ENCODE results near the gene METTL9.
A peak's percentile ranks its signal among the peaks of the same experiment; 100 is the strongest.
"Not testable (repeated sequence)": the region's sequence is repeated elsewhere in the genome, so short reads cannot be mapped to it uniquely, and the experiment has no call there.

Gene METTL9

DNA sequence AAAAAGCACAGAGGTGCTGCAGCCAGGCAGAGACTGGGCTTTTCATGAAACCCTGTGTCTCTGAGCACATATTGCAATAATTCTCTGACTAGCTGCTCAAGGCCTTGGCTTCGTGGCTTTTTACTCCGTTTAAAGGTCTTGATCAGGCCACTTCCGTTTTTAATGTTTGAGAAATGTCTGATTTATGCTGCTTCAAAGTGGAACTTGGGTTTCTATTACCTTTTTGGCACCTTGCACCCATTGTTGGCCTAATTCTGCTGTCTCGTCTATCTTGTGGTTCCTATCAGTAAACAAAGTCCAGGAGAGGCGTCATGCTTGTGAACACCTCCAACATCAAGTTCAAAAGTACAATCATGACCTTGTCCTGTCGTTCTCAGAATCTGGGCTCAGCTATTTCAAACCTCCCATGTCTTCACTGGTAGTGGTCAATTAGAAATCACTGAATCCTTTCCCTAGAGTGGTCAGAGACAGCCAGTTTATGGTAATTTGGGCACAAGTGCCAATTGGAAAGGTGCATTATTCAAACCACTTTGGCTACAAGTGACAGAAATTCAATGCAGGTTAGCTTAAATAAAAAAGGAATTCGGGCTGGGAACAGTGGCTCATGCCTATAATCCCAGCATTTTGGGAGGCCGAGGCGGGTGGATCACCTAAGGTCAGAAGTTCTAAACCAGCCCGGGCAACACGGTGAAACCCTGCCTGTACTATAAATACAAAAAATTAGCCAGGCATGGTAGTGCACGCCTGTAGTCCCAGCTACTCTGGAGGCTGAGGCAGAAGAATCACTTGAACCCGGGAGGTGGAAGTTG lies 33.3 kb upstream of the METTL9 start:
- Mint-ChIP-seq H3K4me1 (peaks cover 5% of the 10 kb centered on the region), H3K9me3 (no peaks in the 10 kb centered on the region), H3K27ac (no peak overlapping the region), H3K27me3 (no peaks in the 10 kb centered on the region), H3K36me3 (no peaks in the 10 kb centered on the region), H3K4me3 (no peak overlapping the region)
- ATAC-seq, result no peak

DNA sequence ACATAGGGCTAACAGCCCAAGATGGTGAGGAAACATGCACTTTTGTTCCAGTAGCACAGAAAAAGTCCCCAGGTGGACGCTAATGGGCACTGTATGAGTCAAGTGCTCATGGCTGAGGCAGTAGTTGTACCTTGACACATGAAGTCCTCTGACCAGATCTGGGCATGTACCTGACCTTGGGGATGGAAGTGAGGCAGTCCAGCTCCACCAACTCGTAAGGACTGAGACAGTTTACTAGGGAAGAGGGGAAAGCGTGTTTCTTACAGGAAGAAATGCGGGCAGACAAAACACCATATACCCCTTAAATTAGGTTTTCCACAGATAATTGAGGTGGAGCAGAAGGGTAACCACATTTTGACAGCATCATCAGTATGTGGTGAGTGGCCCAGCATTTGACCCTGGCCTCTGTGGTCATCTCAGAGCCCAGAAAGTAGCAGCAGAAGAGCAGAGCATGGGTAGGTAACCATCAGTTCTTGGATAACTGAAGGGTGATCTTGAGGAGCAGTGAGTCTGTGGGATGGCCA lies 32.4 kb upstream of the METTL9 start:
- H3K27me3 Mint-ChIP-seq, result no peaks in the 10 kb centered on the region
- no peak overlapping the region for H3K27ac Mint-ChIP-seq
- no peaks in the 10 kb centered on the region for H3K9me3 Mint-ChIP-seq
- H3K4me3 Mint-ChIP-seq, result no peak overlapping the region
- peak; percentile 25 for ATAC-seq
- H3K4me1 Mint-ChIP-seq, result peaks cover 5% of the 10 kb centered on the region
- H3K36me3 Mint-ChIP-seq, result no peaks in the 10 kb centered on the region

GRCh38 chr16:21567496-21567895 lies 31.9 kb upstream of the METTL9 start:
- not testable (repeated sequence) for ATAC-seq, H3K4me1 Mint-ChIP-seq, H3K27me3 Mint-ChIP-seq, H3K4me3 Mint-ChIP-seq, H3K36me3 Mint-ChIP-seq, H3K9me3 Mint-ChIP-seq, H3K27ac Mint-ChIP-seq

- H3K4me3 Mint-ChIP-seq, result no peak overlapping the region
- no peak for ATAC-seq
- no peaks in the 10 kb centered on the region for H3K9me3 Mint-ChIP-seq
- H3K36me3 Mint-ChIP-seq, result no peaks in the 10 kb centered on the region
- H3K27me3 Mint-ChIP-seq, result no peaks in the 10 kb centered on the region
- H3K27ac Mint-ChIP-seq, result no peak overlapping the region
- H3K4me1 Mint-ChIP-seq, result peaks cover 5% of the 10 kb centered on the region
Measured at GRCh38 chr16:21568502-21569189, 30.7 kb upstream of the METTL9 start.

GRCh38 chr16:21570676-21571017 lies 28.7 kb upstream of the METTL9 start:
- H3K4me1 Mint-ChIP-seq, result no peaks in the 10 kb centered on the region
- H3K27ac Mint-ChIP-seq, result no peak overlapping the region
- no peak for ATAC-seq
- H3K4me3 Mint-ChIP-seq, result no peak overlapping the region
- H3K9me3 Mint-ChIP-seq, result no peaks in the 10 kb centered on the region
- no peaks in the 10 kb centered on the region for H3K36me3 Mint-ChIP-seq
- H3K27me3 Mint-ChIP-seq, result no peaks in the 10 kb centered on the region

GRCh38 chr16:21573506-21573905 lies 25.9 kb upstream of the METTL9 start:
- not testable (repeated sequence) for H3K9me3 Mint-ChIP-seq, H3K4me3 Mint-ChIP-seq, H3K36me3 Mint-ChIP-seq, H3K27me3 Mint-ChIP-seq, H3K27ac Mint-ChIP-seq, ATAC-seq, H3K4me1 Mint-ChIP-seq

GRCh38 chr16:21574372-21574771 lies 25.0 kb upstream of the METTL9 start:
- no peaks in the 10 kb centered on the region for H3K27me3 Mint-ChIP-seq
- no peaks in the 10 kb centered on the region for H3K36me3 Mint-ChIP-seq
- ATAC-seq, result peak; percentile 18
- no peaks in the 10 kb centered on the region for H3K4me1 Mint-ChIP-seq
- no peak overlapping the region for H3K4me3 Mint-ChIP-seq
- no peaks in the 10 kb centered on the region for H3K9me3 Mint-ChIP-seq
- no peak overlapping the region for H3K27ac Mint-ChIP-seq

DNA sequence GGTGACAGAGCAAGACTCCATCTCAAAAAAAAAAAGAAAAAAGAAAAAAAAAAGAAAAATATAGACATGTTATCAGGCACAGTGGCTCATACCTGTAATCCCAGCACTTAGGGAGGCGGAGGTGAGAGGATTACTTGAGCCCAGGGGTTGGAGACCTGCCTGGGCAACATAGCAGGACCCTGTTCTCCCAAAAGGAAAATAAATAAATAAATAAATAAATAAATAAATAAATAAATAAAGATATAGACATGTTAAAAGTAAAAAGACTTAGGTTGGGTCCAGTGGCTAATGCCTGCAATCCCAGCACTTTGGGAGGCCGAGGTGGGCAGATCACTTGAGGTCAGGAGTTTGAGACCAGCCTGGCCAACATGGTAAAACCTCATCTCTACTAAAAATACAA lies 23.1 kb upstream of the METTL9 start:
- H3K36me3 Mint-ChIP-seq, H3K4me1 Mint-ChIP-seq, H3K4me3 Mint-ChIP-seq, H3K27ac Mint-ChIP-seq, H3K9me3 Mint-ChIP-seq, ATAC-seq, H3K27me3 Mint-ChIP-seq: not testable (repeated sequence)

DNA sequence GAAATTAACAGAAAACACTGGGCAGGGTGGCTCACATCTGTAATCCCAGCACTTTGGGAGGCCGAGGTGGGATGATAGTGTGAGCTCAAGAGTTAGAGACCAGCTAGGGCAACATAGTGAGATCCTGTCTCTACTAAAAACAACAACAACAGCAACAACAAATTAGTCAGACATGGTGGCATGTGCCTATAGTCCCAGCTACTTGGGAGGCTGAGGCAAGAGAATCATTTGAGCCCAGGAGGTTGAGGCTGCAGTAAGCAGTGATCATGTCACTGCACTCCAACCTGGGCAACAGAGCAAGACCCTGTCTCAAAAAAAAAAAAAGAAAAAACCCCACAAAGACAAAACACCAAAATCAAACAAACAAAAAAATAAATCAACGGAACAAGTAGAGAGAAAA lies 21.9 kb upstream of the METTL9 start:
- H3K4me3 Mint-ChIP-seq, result not testable (repeated sequence)

GRCh38 chr16:21578311-21578710 lies 21.1 kb upstream of the METTL9 start:
- H3K27me3 Mint-ChIP-seq, H3K4me1 Mint-ChIP-seq, H3K9me3 Mint-ChIP-seq, ATAC-seq, H3K36me3 Mint-ChIP-seq, H3K27ac Mint-ChIP-seq, H3K4me3 Mint-ChIP-seq: not testable (repeated sequence)

More for the DNA sequence above, 21.9 kb upstream of the METTL9 start:
- not testable (repeated sequence) for H3K4me1 Mint-ChIP-seq, H3K9me3 Mint-ChIP-seq, H3K27ac Mint-ChIP-seq, H3K27me3 Mint-ChIP-seq, H3K36me3 Mint-ChIP-seq, ATAC-seq

DNA sequence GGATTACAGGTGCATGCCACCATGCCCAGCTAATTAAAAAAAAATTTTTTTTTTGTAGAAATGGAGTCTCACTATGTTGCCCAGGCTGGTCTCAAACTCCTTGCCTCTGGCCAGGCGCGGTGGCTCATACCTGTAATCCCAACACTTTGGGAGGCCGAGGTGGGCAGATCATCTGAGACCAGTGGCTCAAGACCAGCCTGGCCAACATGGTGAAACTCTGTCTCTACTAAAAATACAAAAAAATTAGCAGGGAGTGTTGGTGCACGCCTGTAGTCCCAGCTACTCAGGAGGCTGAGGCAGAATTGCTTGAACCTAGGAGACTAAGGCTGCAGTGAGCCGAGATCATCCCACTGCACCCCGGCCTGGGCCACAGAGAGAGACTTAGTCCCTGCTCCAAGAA lies 19.2 kb upstream of the METTL9 start:
- H3K36me3 Mint-ChIP-seq, H3K27ac Mint-ChIP-seq, H3K4me3 Mint-ChIP-seq, H3K9me3 Mint-ChIP-seq, ATAC-seq, H3K4me1 Mint-ChIP-seq, H3K27me3 Mint-ChIP-seq: not testable (repeated sequence)

DNA sequence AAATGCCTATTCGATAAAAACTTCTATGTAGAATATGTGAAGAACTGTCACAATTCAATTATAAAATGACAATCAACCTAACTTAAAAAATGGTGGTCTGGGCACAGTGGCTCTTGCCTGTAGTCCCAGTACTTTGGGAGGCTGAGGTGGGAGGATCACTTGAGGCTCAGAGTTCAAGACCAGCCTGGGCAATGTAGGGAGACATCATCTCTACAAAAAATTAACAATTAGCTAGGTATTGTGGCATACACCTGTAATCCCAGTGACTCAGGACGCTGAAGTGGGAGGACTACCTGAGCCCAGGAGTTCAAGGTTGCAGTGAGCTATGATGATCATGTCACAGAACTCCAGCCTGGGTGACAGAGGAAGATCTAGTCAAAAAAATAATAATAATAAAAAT lies 18.6 kb upstream of the METTL9 start:
- Mint-ChIP-seq H3K9me3 (no peaks in the 10 kb centered on the region), H3K36me3 (no peaks in the 10 kb centered on the region), H3K4me3 (no peak overlapping the region), H3K4me1 (peaks cover 7% of the 10 kb centered on the region), H3K27me3 (no peaks in the 10 kb centered on the region), H3K27ac (no peak overlapping the region)
- no peak for ATAC-seq

DNA sequence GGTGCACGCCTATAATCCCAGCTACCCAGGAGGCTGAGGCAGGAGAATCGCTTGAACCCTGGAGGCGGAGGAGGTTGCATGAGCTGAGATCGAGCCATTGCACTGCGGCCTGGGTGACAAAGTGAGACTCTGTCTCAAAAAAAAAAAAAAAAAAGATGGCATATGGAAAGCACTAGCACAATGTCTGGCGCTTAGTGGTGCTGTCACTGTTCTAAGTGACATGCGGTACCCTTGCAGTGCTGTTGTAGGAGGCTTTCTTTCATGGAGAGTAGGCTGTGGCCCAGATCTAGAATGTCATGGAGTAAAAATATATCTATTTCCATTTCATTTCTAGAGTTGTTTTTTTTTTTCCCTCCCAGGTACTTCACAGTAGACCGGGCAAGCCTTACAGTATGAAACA lies 14.6 kb upstream of the METTL9 start:
- no peak overlapping the region for H3K27ac Mint-ChIP-seq
- H3K9me3 Mint-ChIP-seq, result no peaks in the 10 kb centered on the region
- no peaks in the 10 kb centered on the region for H3K27me3 Mint-ChIP-seq
- H3K36me3 Mint-ChIP-seq, result no peaks in the 10 kb centered on the region
- ATAC-seq, result no peak
- no peak overlapping the region for H3K4me3 Mint-ChIP-seq
- peaks cover 11% of the 10 kb centered on the region for H3K4me1 Mint-ChIP-seq

DNA sequence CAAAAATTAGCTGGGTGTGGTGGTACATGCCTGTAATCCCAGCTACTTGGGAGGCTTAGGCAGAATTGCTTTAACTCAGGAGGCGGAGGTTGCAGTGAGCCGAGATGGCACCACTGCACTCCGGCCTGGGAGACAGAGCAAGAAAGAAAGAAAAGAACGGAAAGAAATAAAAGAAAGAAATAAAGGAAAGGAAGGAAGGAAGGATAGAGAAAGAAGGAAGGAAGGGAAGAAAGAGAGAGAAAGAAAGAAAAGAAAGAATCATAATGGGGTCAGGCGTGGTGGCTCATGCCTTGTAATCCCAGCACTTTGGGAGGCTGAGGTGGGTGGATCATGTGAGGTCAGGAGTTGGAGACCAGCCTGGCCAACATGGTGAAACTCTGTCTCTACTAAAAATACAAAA lies 10.8 kb upstream of the METTL9 start:
- H3K9me3 Mint-ChIP-seq, H3K36me3 Mint-ChIP-seq, H3K27me3 Mint-ChIP-seq, ATAC-seq, H3K4me3 Mint-ChIP-seq: not testable (repeated sequence)
- Mint-ChIP-seq H3K4me1 (peaks cover 17% of the 10 kb centered on the region), H3K27ac (peak overlapping the region; percentile 39)

DNA sequence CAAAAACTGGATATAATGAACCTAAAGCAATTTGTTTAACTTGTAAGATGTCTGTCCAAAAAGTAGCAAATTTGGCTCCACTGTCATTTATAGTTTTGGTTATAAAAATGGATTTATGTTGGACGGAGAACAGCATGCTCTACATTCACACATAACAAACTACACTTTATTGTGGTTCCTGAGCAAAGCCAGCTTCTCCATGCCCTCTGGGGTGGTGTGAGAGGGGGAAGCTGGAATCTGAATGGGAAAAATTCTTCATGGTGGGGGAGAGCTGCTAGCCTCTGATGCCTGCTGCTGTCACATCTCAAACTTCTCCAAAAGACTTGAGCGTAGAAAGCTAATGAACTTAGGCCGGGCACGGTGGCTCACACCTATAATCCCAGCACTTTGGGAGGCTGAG lies 9.8 kb upstream of the METTL9 start:
- Mint-ChIP-seq H3K27ac (peak overlapping the region; percentile 37), H3K36me3 (no peaks in the 10 kb centered on the region), H3K4me1 (peaks cover 10% of the 10 kb centered on the region), H3K4me3 (no peak overlapping the region), H3K9me3 (no peaks in the 10 kb centered on the region), H3K27me3 (no peaks in the 10 kb centered on the region)
- ATAC-seq, result no peak

DNA sequence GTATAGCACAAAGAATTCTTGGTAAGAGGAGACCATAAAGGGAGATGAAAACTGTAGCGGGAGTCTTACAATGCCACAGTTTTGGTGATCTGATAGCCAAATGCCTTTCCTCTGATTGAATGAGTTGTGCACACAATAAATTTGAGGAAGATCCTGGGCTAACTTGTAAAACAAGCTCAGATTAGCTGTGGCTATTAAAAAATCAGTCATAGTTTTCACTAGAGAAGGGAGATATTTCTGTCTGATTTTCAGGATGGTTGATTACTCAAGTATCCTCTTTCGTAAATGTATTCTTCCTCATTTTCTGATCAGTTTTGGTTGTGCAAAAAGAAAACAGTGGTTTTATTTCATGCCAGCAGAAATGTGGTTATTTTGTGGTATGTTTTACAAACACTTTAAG lies 9.1 kb upstream of the METTL9 start:
- no peak for ATAC-seq
- Mint-ChIP-seq H3K4me1 (peaks cover 10% of the 10 kb centered on the region), H3K27me3 (no peaks in the 10 kb centered on the region), H3K9me3 (no peaks in the 10 kb centered on the region), H3K36me3 (no peaks in the 10 kb centered on the region), H3K4me3 (no peak overlapping the region), H3K27ac (peak overlapping the region; percentile 37)
